Measurements from ENCODE around the gene TNXB.

TNXB gene

GRCh38 chr6:32109114-32109764 lies at the start of gene TNXB:
Gene TNXB (minus strand): TSS chr6:32109338. CDS start chr6:32098198, 11,140 bp downstream.
- TF ChIP-seq CTCF (IDR thresholded peaks at IDR 0.05): no peak
- H3K27me3 Mint-ChIP-seq (ENCODE audit: low read depth, poor library complexity): peaks cover 62% of the 10 kb centered on the region
- no peak within 1 kb of the TSS for H3K27ac Mint-ChIP-seq
- H3K4me1 Mint-ChIP-seq: peaks cover 32% of the 10 kb centered on the region
- H3K4me3 Mint-ChIP-seq: peak within 1 kb of the TSS; percentile 3
- DNase-seq: no peak
- H3K9me3 Mint-ChIP-seq: no peaks in the 10 kb centered on the region
- no peaks in the 10 kb centered on the region for H3K36me3 Mint-ChIP-seq (ENCODE audit: low read depth)

- TF ChIP-seq CTCF (IDR thresholded peaks at IDR 0.05): no peak
- Mint-ChIP-seq H3K9me3 (no peaks in the 10 kb centered on the region), H3K36me3 (ENCODE audit: low read depth) (peaks cover 50% of the 10 kb centered on the region), H3K27me3 (ENCODE audit: low read depth, poor library complexity) (peaks cover 4% of the 10 kb centered on the region), H3K27ac (no peak overlapping the region), H3K4me1 (peaks cover 24% of the 10 kb centered on the region), H3K4me3 (no peak overlapping the region)
- DNase-seq: no peak
Measured at GRCh38 chr6:32158052-32158451, 48.9 kb upstream of the TNXB start.

GRCh38 chr6:32156891-32157290 lies 47.8 kb upstream of the TNXB start:
- peaks cover 39% of the 10 kb centered on the region for H3K36me3 Mint-ChIP-seq (ENCODE audit: low read depth)
- H3K9me3 Mint-ChIP-seq: no peaks in the 10 kb centered on the region
- no peak overlapping the region for H3K27ac Mint-ChIP-seq
- no peak overlapping the region for H3K4me3 Mint-ChIP-seq
- no peak for DNase-seq
- peaks cover 12% of the 10 kb centered on the region for H3K27me3 Mint-ChIP-seq (ENCODE audit: low read depth, poor library complexity)
- no peak for TF ChIP-seq CTCF (IDR thresholded peaks at IDR 0.05)
- H3K4me1 Mint-ChIP-seq: peaks cover 35% of the 10 kb centered on the region

GRCh38 chr6:32154514-32155161 lies 45.5 kb upstream of the TNXB start:
- Mint-ChIP-seq H3K9me3 (no peaks in the 10 kb centered on the region), H3K4me3 (peak overlapping the region; percentile 95), H3K4me1 (peaks cover 56% of the 10 kb centered on the region), H3K36me3 (ENCODE audit: low read depth) (peaks cover 30% of the 10 kb centered on the region), H3K27ac (peak overlapping the region; percentile 98), H3K27me3 (ENCODE audit: low read depth, poor library complexity) (peaks cover 31% of the 10 kb centered on the region)
- DNase-seq: peak; percentile 65
- peak; percentile 34 for TF ChIP-seq CTCF (IDR thresholded peaks at IDR 0.05)

GRCh38 chr6:32153564-32154513 lies 44.7 kb upstream of the TNXB start, which contains the start of gene PPT2:
Gene PPT2 (plus strand): TSS chr6:32154141. CDS start chr6:32154595, 454 bp downstream.
- H3K4me1 Mint-ChIP-seq: peaks cover 59% of the 10 kb centered on the region
- peaks cover 37% of the 10 kb centered on the region for H3K27me3 Mint-ChIP-seq (ENCODE audit: low read depth, poor library complexity)
- H3K27ac Mint-ChIP-seq: peak within 1 kb of the TSS; percentile 98
- peak; percentile 80 for DNase-seq
- H3K36me3 Mint-ChIP-seq (ENCODE audit: low read depth): peaks cover 22% of the 10 kb centered on the region
- H3K9me3 Mint-ChIP-seq: no peaks in the 10 kb centered on the region
- H3K4me3 Mint-ChIP-seq: peak within 1 kb of the TSS; percentile 95
- TF ChIP-seq CTCF (IDR thresholded peaks at IDR 0.05): no peak

All from nephron progenitor cell (in vitro differentiated cells).